MCF 10A (cell line): ENCODE results near the gene MSH6. TPM values are rescaled to one million over a fixed set of nuclear protein-coding genes. Genes with fewer than 3 reads are reported as not detected.

Experiments used
- BruUV-seq: library from RNA; stranded (reverse); fragments of 400-500 nt; replicated peaks from 2 replicates; lab custom pipeline; 2021; lab: Mats Ljungman, UMichigan
- CTCF ChIA-PET: fragments of 300-600 bp; sonication (Branson Sonifier 250); formaldehyde crosslinking; extraction: SDS; loops from one replicate; lab custom pipeline; 2021; ENCODE audit warnings: antibody characterized with exemption, inconsistent platforms; lab: Yijun Ruan, JAX
- POLR2A ChIA-PET: fragments of 300-600, 350-650 bp; sonication (Branson Sonifier 250); formaldehyde crosslinking; extraction: SDS; loops from one replicate; lab custom pipeline; 2020; ENCODE audit warnings: antibody characterized with exemption, inconsistent platforms; lab: Yijun Ruan, JAX
- DNase-seq: peaks from one replicate; pipeline ENCODE4 v3.0.0-alpha.2; 2018; ENCODE audit not compliant: unreplicated experiment
- H3K27ac Mint-ChIP-seq: one replicate; pipeline ENCODE4 v1.8.0; 2022; ENCODE audit warnings: mild to moderate bottlenecking, low read depth, mixed read lengths; ENCODE audit not compliant: unreplicated experiment
- H3K27me3 Mint-ChIP-seq: one replicate; pipeline ENCODE4 v1.8.0; 2022; ENCODE audit warnings: mixed read lengths; ENCODE audit not compliant: insufficient read depth, unreplicated experiment
- H3K36me3 Mint-ChIP-seq: one replicate; pipeline ENCODE4 v1.8.0; 2022; ENCODE audit warnings: mild to moderate bottlenecking, moderate library complexity, mixed read lengths; ENCODE audit not compliant: insufficient read depth, unreplicated experiment
- H3K4me1 Mint-ChIP-seq: one replicate; pipeline ENCODE4 v1.8.0; 2022; ENCODE audit warnings: mixed read lengths; ENCODE audit not compliant: insufficient read depth, unreplicated experiment
- H3K4me3 Mint-ChIP-seq: one replicate; pipeline ENCODE4 v1.8.0; 2022; ENCODE audit warnings: mild to moderate bottlenecking, moderate library complexity, mixed read lengths; ENCODE audit not compliant: unreplicated experiment
- H3K9me3 Mint-ChIP-seq: one replicate; pipeline ENCODE4 v1.8.0; 2022; ENCODE audit warnings: mixed read lengths; ENCODE audit not compliant: unreplicated experiment
- intact Hi-C: fragments of 100-400 bp; cut with micrococcal nuclease; formaldehyde crosslinking; loops from 2 replicates; pipeline ENCODE4 v1.14.1; 2022
- total RNA-seq: library from RNA; stranded (reverse); gene quantifications from 2 replicates; pipeline ENCODE4 v1.2.3, GENCODE V29; 2022
- TF ChIP-seq, protein P1 (sequence below): fragments of 200-600 bp; IDR thresholded peaks from one replicate; pipeline ENCODE4 v1.8.0; 2022; ENCODE audit warnings: antibody characterized with exemption, mild to moderate bottlenecking; ENCODE audit not compliant: unreplicated experiment

MSH6 gene
- total RNA-seq, 1 experiment from 2014 or later, result 45.3 TPM

DNA sequence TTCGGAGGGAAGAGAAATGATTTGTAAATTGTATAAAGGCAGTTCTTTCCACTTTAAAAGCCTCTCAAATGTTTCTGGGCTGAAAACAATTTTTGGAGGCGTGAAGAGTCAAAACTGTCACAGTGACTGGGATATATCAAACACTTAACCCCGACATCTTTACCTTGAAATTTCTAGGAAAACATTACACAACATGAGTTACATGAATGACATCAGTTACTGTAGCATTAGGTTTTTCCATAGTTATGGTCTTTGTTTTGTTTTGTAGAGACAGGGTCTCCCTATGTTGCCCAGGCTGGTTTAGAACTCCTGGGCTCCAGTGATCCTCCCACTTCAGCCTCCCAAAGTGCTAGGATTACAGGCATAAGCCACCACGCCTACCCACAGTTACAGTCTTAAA, 25.7 kb downstream of the MSH6 start:
- no peaks in the 10 kb centered on the region for H3K4me1 Mint-ChIP-seq
- BruUV-seq, result no TSS peak
- no peak overlapping the region for H3K27ac Mint-ChIP-seq
- intact Hi-C loops, result no loop called here
- H3K9me3 Mint-ChIP-seq, result no peaks in the 10 kb centered on the region
- H3K36me3 Mint-ChIP-seq, result peaks cover 76% of the 10 kb centered on the region
- TF ChIP-seq, protein P1, sequence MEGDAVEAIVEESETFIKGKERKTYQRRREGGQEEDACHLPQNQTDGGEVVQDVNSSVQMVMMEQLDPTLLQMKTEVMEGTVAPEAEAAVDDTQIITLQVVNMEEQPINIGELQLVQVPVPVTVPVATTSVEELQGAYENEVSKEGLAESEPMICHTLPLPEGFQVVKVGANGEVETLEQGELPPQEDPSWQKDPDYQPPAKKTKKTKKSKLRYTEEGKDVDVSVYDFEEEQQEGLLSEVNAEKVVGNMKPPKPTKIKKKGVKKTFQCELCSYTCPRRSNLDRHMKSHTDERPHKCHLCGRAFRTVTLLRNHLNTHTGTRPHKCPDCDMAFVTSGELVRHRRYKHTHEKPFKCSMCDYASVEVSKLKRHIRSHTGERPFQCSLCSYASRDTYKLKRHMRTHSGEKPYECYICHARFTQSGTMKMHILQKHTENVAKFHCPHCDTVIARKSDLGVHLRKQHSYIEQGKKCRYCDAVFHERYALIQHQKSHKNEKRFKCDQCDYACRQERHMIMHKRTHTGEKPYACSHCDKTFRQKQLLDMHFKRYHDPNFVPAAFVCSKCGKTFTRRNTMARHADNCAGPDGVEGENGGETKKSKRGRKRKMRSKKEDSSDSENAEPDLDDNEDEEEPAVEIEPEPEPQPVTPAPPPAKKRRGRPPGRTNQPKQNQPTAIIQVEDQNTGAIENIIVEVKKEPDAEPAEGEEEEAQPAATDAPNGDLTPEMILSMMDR, result no peak
- POLR2A ChIA-PET, result interaction anchor here (0.9 kb wide), 1 partner anchor 25 kb away, joined by 4 read pairs; the partner anchor contains the start of gene MSH6
- CTCF ChIA-PET, result interaction anchor here (1.1 kb wide), 1 partner anchor 15 kb away, joined by 3 read pairs; no protein-coding TSS in a partner anchor
- no peak overlapping the region for H3K4me3 Mint-ChIP-seq
- DNase-seq, result no peak
- no peaks in the 10 kb centered on the region for H3K27me3 Mint-ChIP-seq

DNA sequence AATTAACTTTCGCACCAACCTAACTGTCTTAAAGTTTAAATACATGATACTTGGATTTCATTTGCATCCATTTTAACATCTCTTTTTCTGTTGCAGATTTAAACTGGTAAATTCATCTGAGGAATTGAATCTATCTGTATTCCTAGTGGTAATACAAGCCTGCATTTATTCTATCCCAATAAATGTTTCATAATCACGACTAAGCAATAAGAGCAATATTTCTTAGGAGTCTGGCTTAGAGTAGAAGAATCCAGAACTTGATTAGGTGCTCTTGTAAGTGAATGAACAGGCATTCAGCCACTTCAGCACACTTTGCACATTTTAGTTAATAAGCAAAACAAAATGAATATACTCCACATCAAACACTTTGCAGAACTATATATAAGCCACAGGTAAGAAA, 27.0 kb downstream of the MSH6 start:
- CTCF ChIA-PET, result no interaction called here
- BruUV-seq, result no TSS peak

GRCh38 chr2:47810850-47811249, 27.9 kb downstream of the MSH6 start:
- CTCF ChIA-PET, result no interaction called here
- TF ChIP-seq, protein P1, result no peak
- Mint-ChIP-seq H3K4me3 (no peak overlapping the region), H3K4me1 (no peaks in the 10 kb centered on the region), H3K27ac (peak overlapping the region; percentile 52), H3K36me3 (peaks cover 75% of the 10 kb centered on the region), H3K9me3 (no peaks in the 10 kb centered on the region), H3K27me3 (no peaks in the 10 kb centered on the region)
- no peak for DNase-seq
- no TSS peak for BruUV-seq
- intact Hi-C loops, result no loop called here
- POLR2A ChIA-PET, result interaction anchor here (0.9 kb wide), 1 partner anchor 27 kb away, joined by 3 read pairs; no protein-coding TSS in a partner anchor

More for the DNA sequence above, 27.0 kb downstream of the MSH6 start:
- Mint-ChIP-seq H3K27me3 (no peaks in the 10 kb centered on the region), H3K9me3 (no peaks in the 10 kb centered on the region), H3K27ac (no peak overlapping the region), H3K4me3 (no peak overlapping the region), H3K36me3 (peaks cover 76% of the 10 kb centered on the region), H3K4me1 (no peaks in the 10 kb centered on the region)
- POLR2A ChIA-PET, result no interaction called here
- TF ChIP-seq, protein P1, result no peak
- DNase-seq, result no peak
- intact Hi-C loops, result no loop called here

DNA sequence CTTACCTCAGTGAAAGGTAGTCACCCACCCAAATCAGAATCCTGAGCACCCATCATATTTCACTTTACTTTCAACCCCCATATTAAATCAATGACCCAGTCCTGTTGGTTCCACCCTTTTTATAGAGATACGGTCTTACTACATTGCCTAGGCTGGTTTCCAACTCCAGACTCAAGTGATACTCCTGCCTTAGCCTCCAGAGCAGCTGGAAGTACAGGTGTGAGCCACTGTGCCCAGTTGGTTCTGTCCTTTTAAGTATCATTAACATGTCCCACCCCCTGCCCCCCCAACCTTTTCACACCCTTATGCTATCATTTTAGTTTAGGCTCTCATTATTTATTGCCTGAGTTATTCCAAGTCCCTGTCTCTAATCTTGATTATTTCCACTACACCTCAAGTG, 28.7 kb downstream of the MSH6 start:
- POLR2A ChIA-PET, result interaction anchor here (0.6 to 1.6 kb wide), 3 partner anchors 8 to 107 kb away, joined by 3 to 7 read pairs (median 3); no protein-coding TSS in a partner anchor
- intact Hi-C loops, result no loop called here

More for the DNA sequence above, 28.7 kb downstream of the MSH6 start:
- no peaks in the 10 kb centered on the region for H3K9me3 Mint-ChIP-seq
- no TSS peak for BruUV-seq
- DNase-seq, result no peak
- TF ChIP-seq, protein P1, result no peak
- no peaks in the 10 kb centered on the region for H3K27me3 Mint-ChIP-seq
- no peak overlapping the region for H3K4me3 Mint-ChIP-seq
- no peaks in the 10 kb centered on the region for H3K4me1 Mint-ChIP-seq
- H3K27ac Mint-ChIP-seq, result peak overlapping the region; percentile 52
- peaks cover 75% of the 10 kb centered on the region for H3K36me3 Mint-ChIP-seq
- CTCF ChIA-PET, result interaction anchor here (0.6 kb wide), 1 partner anchor 633 kb away, joined by 3 read pairs; no protein-coding TSS in a partner anchor
